AG04449 (cell line): ENCODE results near the gene ROS1.
A peak's percentile ranks its signal among the peaks of the same experiment; 100 is the strongest.

Experiments
- CTCF ChIA-PET: fragments of 350-600 bp; formaldehyde crosslinking; extraction: SDS; loops from one replicate; lab custom pipeline; 2021; ENCODE audit warnings: antibody characterized with exemption; lab: Yijun Ruan, JAX
- POLR2A ChIA-PET: fragments of 400-600, 350-600 bp; formaldehyde crosslinking; extraction: SDS; loops from one replicate; lab custom pipeline; 2020; ENCODE audit warnings: antibody characterized with exemption, inconsistent platforms; lab: Yijun Ruan, JAX
- DNase-seq: peaks from one replicate; pipeline ENCODE4 v3.0.0-alpha.2; 2010; ENCODE audit warnings: low read depth, low spot score
- H3K4me3 ChIP-seq: 2 replicates; pipeline ENCODE4 v1.5.1; 2011; ENCODE audit warnings: low read depth, mild to moderate bottlenecking, control low read depth, low read length
- CTCF ChIP-seq: IDR thresholded peaks from one replicate; pipeline ENCODE4 v1.5.1; 2011; ENCODE audit warnings: mild to moderate bottlenecking, moderate library complexity, low read length, control low read depth, inconsistent platforms; ENCODE audit not compliant: insufficient read depth; ENCODE audit errors: missing control alignments

The ROS1 gene

GRCh38 chr6:117409863-117410262 lies 15.9 kb downstream of the ROS1 start:
- no peak for TF ChIP-seq CTCF
- no peak for DNase-seq
- ChIA-PET CTCF (interaction anchor here (0.7 to 1.7 kb wide), 3 partner anchors 10 to 198 kb away, joined by 3 to 9 read pairs (median 4); no protein-coding TSS in a partner anchor), POLR2A (no interaction called here)
- H3K4me3 ChIP-seq = no peak overlapping the region

- no peak overlapping the region for H3K4me3 ChIP-seq
- ChIA-PET CTCF (no interaction called here), POLR2A (no interaction called here)
- no peak for TF ChIP-seq CTCF
- DNase-seq = no peak
Measured at GRCh38 chr6:117409420-117409819, 16.3 kb downstream of the ROS1 start.

- TF ChIP-seq CTCF = peak; percentile 33
- H3K4me3 ChIP-seq = no peak overlapping the region
- ChIA-PET POLR2A (no interaction called here), CTCF (interaction anchor here (1.0 to 10.1 kb wide), 6 partner anchors 17 to 426 kb away, joined by 3 to 162 read pairs (median 12); partner anchors contain the start of gene GOPC)
- no peak for DNase-seq
Measured at GRCh38 chr6:117404548-117404947, 21.2 kb downstream of the ROS1 start.

- no peak for TF ChIP-seq CTCF
- ChIA-PET CTCF (interaction anchor here (0.8 to 10.1 kb wide), 4 partner anchors 10 to 203 kb away, joined by 3 to 162 read pairs (median 13); partner anchors contain the start of gene GOPC), POLR2A (no interaction called here)
- H3K4me3 ChIP-seq = no peak overlapping the region
- no peak for DNase-seq
Measured at GRCh38 chr6:117401799-117402198, 23.9 kb downstream of the ROS1 start.

GRCh38 chr6:117399924-117400323 lies 25.8 kb downstream of the ROS1 start:
- ChIA-PET CTCF (interaction anchor here (0.6 to 10.1 kb wide), 24 partner anchors 9 to 225 kb away, joined by 3 to 162 read pairs (median 4); partner anchors contain the start of genes GOPC and ROS1), POLR2A (no interaction called here)
- no peak for DNase-seq
- TF ChIP-seq CTCF = peak; percentile 10
- no peak overlapping the region for H3K4me3 ChIP-seq

- DNase-seq = no peak
- H3K4me3 ChIP-seq = no peak overlapping the region
- no peak for TF ChIP-seq CTCF
- ChIA-PET CTCF (interaction anchor here (1.0 to 10.1 kb wide), 19 partner anchors 8 to 211 kb away, joined by 3 to 162 read pairs (median 5); partner anchors contain the start of gene GOPC), POLR2A (no interaction called here)
Measured at GRCh38 chr6:117399126-117399525, 26.6 kb downstream of the ROS1 start.
